K562 (cell line): Measurements from ENCODE around the gene HSPB6. TPM values are rescaled to one million over a fixed set of nuclear protein-coding genes. Genes with fewer than 3 reads are reported as not detected.

Experiments used
- ELF4 ChIP-seq: fragments of 450-650 bp; formaldehyde crosslinking; IDR thresholded peaks from 2 replicates; pipeline ENCODE4 v1.4.0; 2022; ENCODE audit warnings: missing genetic modification characterization
- L3MBTL2 ChIP-seq: fragments of 450-650 bp; IDR thresholded peaks from 2 replicates; pipeline ENCODE4 v1.6.1; 2016; ENCODE audit warnings: mild to moderate bottlenecking, moderate library complexity
- MCM3 ChIP-seq: fragments of 450-650 bp; IDR thresholded peaks from 2 replicates; pipeline ENCODE4 v1.6.1; 2016
- MXI1 ChIP-seq: IDR thresholded peaks from 2 replicates; pipeline ENCODE4 v1.6.1; 2011; ENCODE audit warnings: low read depth, mild to moderate bottlenecking, improper control_type of control experiment, low read length
- NFIC ChIP-seq: fragments of 450-650 bp; IDR thresholded peaks from 2 replicates; pipeline ENCODE4 v1.6.1; 2017; ENCODE audit warnings: mild to moderate bottlenecking, inconsistent platforms
- POLR3A ChIP-seq: IDR thresholded peaks from 2 replicates; pipeline ENCODE4 v1.6.1; 2011; ENCODE audit warnings: borderline replicate concordance, mild to moderate bottlenecking, moderate library complexity; ENCODE audit not compliant: insufficient read length, insufficient read depth; ENCODE audit errors: extremely low read depth
- RB1 ChIP-seq: fragments of 450-650 bp; IDR thresholded peaks from 2 replicates; pipeline ENCODE4 v1.6.1; 2017; ENCODE audit warnings: low read depth, mild to moderate bottlenecking
- SUPT5H ChIP-seq: fragments of 450-650 bp; IDR thresholded peaks from 2 replicates; pipeline ENCODE4 v1.6.1; 2016
- TBP ChIP-seq: optimal IDR thresholded peaks from 2 replicates; pipeline ENCODE3; 2011; ENCODE audit warnings: low read depth, low read length, improper control_type of control experiment
- ZNF583 ChIP-seq: fragments of 250-450 bp; sonication (Bioruptor Pico); IDR thresholded peaks from 2 replicates; pipeline ENCODE4 v1.4.0; 2020
- polyA plus RNA-seq, 8 experiments: library from polyadenylated mRNA; depleted of rRNA in 4 of 8; stranded (reverse) in 5 of 8; unstranded in 3 of 8; fragments of >200 nt; fragmentation: Nextera tagmentation in 2 of 8; fragmentation: Illumina TruSeq in 1 of 8; extraction: Ambion mirVana in 2 of 8; extraction: Trizol in 1 of 8; gene quantifications; 2 replicates each; pipeline versions ENCODE4 v1.2.1 to v1.2.3, GENCODE V29; 2011 to 2014; ENCODE audit warnings: inconsistent platforms in 1 of 8, missing spikeins in 1 of 8
- total RNA-seq, 7 experiments: library from RNA; depleted of rRNA in 6 of 7; stranded (reverse); fragments of >200 nt in 6 of 7; fragmentation: Illumina TruSeq in 2 of 7; extraction: Trizol in 2 of 7; gene quantifications; 2 replicates each; pipeline versions ENCODE4 v1.2.1 to v1.2.3, GENCODE V29; 2011 to 2021; ENCODE audit warnings: low replicate concordance in 1 of 7
- TF ChIP-seq, protein P1 (sequence below): sonication (generic); formaldehyde crosslinking; IDR thresholded peaks from 2 replicates; pipeline ENCODE4 v1.8.1; 2023; ENCODE audit warnings: mild to moderate bottlenecking, missing genetic modification reagents, moderate library complexity
- TF ChIP-seq, protein P2 (sequence below): fragments of 450-650 bp; formaldehyde crosslinking; IDR thresholded peaks from 2 replicates; pipeline ENCODE4 v1.4.0; 2022; ENCODE audit warnings: missing genetic modification characterization
- TF ChIP-seq, protein P3 (sequence below): fragments of 450-650 bp; IDR thresholded peaks from 2 replicates; pipeline ENCODE4 v1.7.1; 2018; ENCODE audit warnings: mild to moderate bottlenecking, low read depth; ENCODE audit not compliant: partially characterized antibody
- TF ChIP-seq, protein P4 (sequence below), 2 experiments: fragments of 150-350 bp in 1 of 2; IDR thresholded peaks; 2 replicates each; pipeline ENCODE4 v1.6.1; 2012 to 2016; ENCODE audit warnings: low read depth in 2 of 2, low read length in 2 of 2, mild to moderate bottlenecking in 1 of 2, moderate library complexity in 1 of 2
- TF ChIP-seq, protein P5 (sequence below), 2 experiments: IDR thresholded peaks; 2 replicates each; pipeline ENCODE4 v1.6.1; 2011; ENCODE audit warnings: borderline replicate concordance in 1 of 2, control low read depth in 1 of 2, low read depth in 1 of 2, low read length in 1 of 2, mild to moderate bottlenecking in 1 of 2, mixed read lengths in 1 of 2, moderate library complexity in 1 of 2; ENCODE audit not compliant: insufficient read depth in 1 of 2, insufficient read length in 1 of 2, poor library complexity in 1 of 2, severe bottlenecking in 1 of 2; ENCODE audit errors: extremely low read depth in 1 of 2

The HSPB6 gene
- total and polyA plus RNA-seq, 9 of the 15 experiments (the other 6 are each of a cell fraction or from before 2014, with no cell fraction given): 0.55 TPM; not detected in 8

DNA sequence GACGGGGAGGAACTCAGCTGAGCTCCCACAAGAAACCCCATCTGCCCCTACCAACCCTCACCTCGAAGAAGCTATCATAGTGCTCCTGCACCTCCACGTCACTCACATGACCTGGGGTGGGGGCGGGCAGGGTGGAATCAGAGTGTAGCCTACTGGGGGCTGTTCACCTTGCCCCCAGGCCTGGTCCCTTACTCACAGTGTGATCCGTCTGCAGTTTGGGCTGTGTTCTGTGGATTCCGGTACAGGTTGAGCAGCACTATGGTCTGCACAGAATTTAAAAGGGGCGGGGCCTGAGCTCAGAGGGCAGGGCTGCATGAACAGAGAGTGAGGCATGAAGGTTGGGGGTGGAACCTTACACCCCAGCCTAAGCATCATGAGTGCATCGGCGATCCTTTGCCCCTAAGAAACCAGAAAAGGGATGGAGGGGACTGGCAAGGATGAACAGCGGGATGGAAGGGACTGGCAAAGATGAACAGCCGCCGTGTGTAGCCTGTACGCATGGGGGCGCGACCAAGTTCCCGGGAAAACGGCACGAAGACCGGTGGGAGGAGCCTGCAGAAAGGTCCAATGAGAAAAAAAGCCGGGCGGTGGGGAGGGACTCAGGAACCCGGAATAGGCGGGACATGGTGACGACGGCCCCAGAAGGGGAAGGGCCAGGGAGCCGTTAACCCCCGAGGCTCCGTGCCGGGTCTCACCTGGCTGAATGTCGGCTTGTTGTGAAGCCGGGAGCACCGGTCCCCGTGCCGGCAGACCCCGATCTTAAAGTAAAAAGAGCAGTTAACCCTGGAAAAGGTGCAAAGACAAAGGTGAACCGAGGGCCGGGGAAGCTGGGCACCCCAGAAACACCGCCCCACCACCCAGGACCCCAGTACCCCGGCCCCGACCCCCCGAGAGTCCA lies 12.2 kb downstream of the HSPB6 start (continued):
- TF ChIP-seq, protein P1, sequence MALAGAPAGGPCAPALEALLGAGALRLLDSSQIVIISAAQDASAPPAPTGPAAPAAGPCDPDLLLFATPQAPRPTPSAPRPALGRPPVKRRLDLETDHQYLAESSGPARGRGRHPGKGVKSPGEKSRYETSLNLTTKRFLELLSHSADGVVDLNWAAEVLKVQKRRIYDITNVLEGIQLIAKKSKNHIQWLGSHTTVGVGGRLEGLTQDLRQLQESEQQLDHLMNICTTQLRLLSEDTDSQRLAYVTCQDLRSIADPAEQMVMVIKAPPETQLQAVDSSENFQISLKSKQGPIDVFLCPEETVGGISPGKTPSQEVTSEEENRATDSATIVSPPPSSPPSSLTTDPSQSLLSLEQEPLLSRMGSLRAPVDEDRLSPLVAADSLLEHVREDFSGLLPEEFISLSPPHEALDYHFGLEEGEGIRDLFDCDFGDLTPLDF (CRISPR knock-in tag): 0 out of 2 replicates have a peak, but pooled peaks have one; percentile 29
- TF ChIP-seq, protein P2, sequence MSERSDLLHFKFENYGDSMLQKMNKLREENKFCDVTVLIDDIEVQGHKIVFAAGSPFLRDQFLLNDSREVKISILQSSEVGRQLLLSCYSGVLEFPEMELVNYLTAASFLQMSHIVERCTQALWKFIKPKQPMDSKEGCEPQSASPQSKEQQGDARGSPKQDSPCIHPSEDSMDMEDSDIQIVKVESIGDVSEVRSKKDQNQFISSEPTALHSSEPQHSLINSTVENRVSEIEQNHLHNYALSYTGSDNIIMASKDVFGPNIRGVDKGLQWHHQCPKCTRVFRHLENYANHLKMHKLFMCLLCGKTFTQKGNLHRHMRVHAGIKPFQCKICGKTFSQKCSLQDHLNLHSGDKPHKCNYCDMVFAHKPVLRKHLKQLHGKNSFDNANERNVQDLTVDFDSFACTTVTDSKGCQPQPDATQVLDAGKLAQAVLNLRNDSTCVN (CRISPR knock-in tag): no peak
- no peak for TF ChIP-seq POLR3A
- peak; percentile 39; the same call in 1 of the 2 replicates for TF ChIP-seq ELF4 (CRISPR knock-in tag)
- TF ChIP-seq, protein P3, sequence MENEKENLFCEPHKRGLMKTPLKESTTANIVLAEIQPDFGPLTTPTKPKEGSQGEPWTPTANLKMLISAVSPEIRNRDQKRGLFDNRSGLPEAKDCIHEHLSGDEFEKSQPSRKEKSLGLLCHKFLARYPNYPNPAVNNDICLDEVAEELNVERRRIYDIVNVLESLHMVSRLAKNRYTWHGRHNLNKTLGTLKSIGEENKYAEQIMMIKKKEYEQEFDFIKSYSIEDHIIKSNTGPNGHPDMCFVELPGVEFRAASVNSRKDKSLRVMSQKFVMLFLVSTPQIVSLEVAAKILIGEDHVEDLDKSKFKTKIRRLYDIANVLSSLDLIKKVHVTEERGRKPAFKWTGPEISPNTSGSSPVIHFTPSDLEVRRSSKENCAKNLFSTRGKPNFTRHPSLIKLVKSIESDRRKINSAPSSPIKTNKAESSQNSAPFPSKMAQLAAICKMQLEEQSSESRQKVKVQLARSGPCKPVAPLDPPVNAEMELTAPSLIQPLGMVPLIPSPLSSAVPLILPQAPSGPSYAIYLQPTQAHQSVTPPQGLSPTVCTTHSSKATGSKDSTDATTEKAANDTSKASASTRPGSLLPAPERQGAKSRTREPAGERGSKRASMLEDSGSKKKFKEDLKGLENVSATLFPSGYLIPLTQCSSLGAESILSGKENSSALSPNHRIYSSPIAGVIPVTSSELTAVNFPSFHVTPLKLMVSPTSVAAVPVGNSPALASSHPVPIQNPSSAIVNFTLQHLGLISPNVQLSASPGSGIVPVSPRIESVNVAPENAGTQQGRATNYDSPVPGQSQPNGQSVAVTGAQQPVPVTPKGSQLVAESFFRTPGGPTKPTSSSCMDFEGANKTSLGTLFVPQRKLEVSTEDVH: peak; percentile 100
- peak; percentile 52; the same call in 1 of the 2 replicates for TF ChIP-seq RB1
- peak; percentile 76 for TF ChIP-seq L3MBTL2
- TF ChIP-seq, protein P4, sequence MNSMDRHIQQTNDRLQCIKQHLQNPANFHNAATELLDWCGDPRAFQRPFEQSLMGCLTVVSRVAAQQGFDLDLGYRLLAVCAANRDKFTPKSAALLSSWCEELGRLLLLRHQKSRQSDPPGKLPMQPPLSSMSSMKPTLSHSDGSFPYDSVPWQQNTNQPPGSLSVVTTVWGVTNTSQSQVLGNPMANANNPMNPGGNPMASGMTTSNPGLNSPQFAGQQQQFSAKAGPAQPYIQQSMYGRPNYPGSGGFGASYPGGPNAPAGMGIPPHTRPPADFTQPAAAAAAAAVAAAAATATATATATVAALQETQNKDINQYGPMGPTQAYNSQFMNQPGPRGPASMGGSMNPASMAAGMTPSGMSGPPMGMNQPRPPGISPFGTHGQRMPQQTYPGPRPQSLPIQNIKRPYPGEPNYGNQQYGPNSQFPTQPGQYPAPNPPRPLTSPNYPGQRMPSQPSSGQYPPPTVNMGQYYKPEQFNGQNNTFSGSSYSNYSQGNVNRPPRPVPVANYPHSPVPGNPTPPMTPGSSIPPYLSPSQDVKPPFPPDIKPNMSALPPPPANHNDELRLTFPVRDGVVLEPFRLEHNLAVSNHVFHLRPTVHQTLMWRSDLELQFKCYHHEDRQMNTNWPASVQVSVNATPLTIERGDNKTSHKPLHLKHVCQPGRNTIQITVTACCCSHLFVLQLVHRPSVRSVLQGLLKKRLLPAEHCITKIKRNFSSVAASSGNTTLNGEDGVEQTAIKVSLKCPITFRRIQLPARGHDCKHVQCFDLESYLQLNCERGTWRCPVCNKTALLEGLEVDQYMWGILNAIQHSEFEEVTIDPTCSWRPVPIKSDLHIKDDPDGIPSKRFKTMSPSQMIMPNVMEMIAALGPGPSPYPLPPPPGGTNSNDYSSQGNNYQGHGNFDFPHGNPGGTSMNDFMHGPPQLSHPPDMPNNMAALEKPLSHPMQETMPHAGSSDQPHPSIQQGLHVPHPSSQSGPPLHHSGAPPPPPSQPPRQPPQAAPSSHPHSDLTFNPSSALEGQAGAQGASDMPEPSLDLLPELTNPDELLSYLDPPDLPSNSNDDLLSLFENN (IDR thresholded peaks at IDR 0.05; ENCODE audit: low read depth in 2 of 2, low read length in 2 of 2): no peak
- no peak for TF ChIP-seq MCM3
- TF ChIP-seq ZNF583 (CRISPR knock-in tag): no peak
- TF ChIP-seq MXI1: peak; percentile 55; the same call in 1 of the 2 replicates
- TF ChIP-seq NFIC: 0 out of 2 replicates have a peak, but pooled peaks have one; percentile 17
- TF ChIP-seq TBP: peak; percentile 60
- peak; percentile 79 for TF ChIP-seq SUPT5H
- TF ChIP-seq, protein P5, sequence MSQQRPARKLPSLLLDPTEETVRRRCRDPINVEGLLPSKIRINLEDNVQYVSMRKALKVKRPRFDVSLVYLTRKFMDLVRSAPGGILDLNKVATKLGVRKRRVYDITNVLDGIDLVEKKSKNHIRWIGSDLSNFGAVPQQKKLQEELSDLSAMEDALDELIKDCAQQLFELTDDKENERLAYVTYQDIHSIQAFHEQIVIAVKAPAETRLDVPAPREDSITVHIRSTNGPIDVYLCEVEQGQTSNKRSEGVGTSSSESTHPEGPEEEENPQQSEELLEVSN (IDR thresholded peaks at IDR 0.05; ENCODE audit: borderline replicate concordance in 1 of 2, extremely low read depth in 1 of 2, insufficient read depth in 1 of 2, insufficient read length in 1 of 2, low read depth in 1 of 2, low read length in 1 of 2, poor library complexity in 1 of 2, severe bottlenecking in 1 of 2): peak; percentile 67 to 78
